Choroid plexus epithelial cell (primary cell): Measurements from ENCODE around the gene PLXDC2.

Experiments
- DNase-seq: peaks from one replicate; pipeline ENCODE4 v3.0.0-alpha.2; 2010; ENCODE audit warnings: low read depth
- H3K4me3 ChIP-seq: 2 replicates; pipeline ENCODE4 v1.5.1; 2011; ENCODE audit warnings: low read depth, mild to moderate bottlenecking, control low read depth, low read length, moderate library complexity
- CTCF ChIP-seq: conservative IDR thresholded peaks from 2 replicates; pipeline ENCODE4 v1.5.1; 2011; ENCODE audit warnings: low read depth, mild to moderate bottlenecking, control low read depth, inconsistent platforms, low read length, moderate library complexity

The PLXDC2 gene

GRCh38 chr10:19839090-19839489 lies 22.9 kb downstream of the PLXDC2 start:
- TF ChIP-seq CTCF, result no peak
- H3K4me3 ChIP-seq, result no peak overlapping the region
- DNase-seq, result no peak

- DNase-seq, result no peak
- H3K4me3 ChIP-seq, result no peak overlapping the region
- TF ChIP-seq CTCF, result no peak
These were observed 23.3 kb downstream of the PLXDC2 start for GRCh38 chr10:19839552-19839951.

- H3K4me3 ChIP-seq, result no peak overlapping the region
- no peak for DNase-seq
- TF ChIP-seq CTCF, result no peak
These were observed 24.5 kb downstream of the PLXDC2 start for GRCh38 chr10:19840776-19841175.

- H3K4me3 ChIP-seq, result no peak overlapping the region
- DNase-seq, result peak; percentile 49
- TF ChIP-seq CTCF, result no peak
These were observed 27.3 kb downstream of the PLXDC2 start for GRCh38 chr10:19843487-19843886.

GRCh38 chr10:19845503-19846368 lies 29.5 kb downstream of the PLXDC2 start:
- TF ChIP-seq CTCF, result no peak
- peak; percentile 27 for DNase-seq
- no peak overlapping the region for H3K4me3 ChIP-seq

GRCh38 chr10:19847321-19847720 lies 31.1 kb downstream of the PLXDC2 start:
- peak; percentile 74 for DNase-seq
- no peak overlapping the region for H3K4me3 ChIP-seq
- no peak for TF ChIP-seq CTCF
